Prostate gland (tissue), 2 donors: Measurements from ENCODE around the gene ZBTB45. TPM values are rescaled to one million over a fixed set of nuclear protein-coding genes. Genes with fewer than 3 reads are reported as not detected.

Experiments used
- DNase-seq: peaks from one replicate; pipeline ENCODE4 v3.0.0-alpha.2; 2019; ENCODE audit warnings: low spot score
- H3K27ac ChIP-seq, 2 donors: fragments of 200-600 bp; sonication (generic); 2 replicates each; pipeline ENCODE4 v1.5.1; 2017 to 2019
- H3K27me3 ChIP-seq: fragments of 200-600 bp; sonication (generic); replicated peaks from 2 replicates; pipeline ENCODE4 v1.5.1; 2019; ENCODE audit not compliant: insufficient read depth
- H3K36me3 ChIP-seq, 2 donors: fragments of 200-600 bp; sonication (generic); 1 replicate in 1 of 2; 2 replicates in 1 of 2; pipeline versions ENCODE4 v1.5.1 to v1.8.1; 2017 to 2019
- H3K4me1 ChIP-seq: fragments of 200-600 bp; sonication (generic); replicated peaks from 2 replicates; pipeline ENCODE4 v1.5.1; 2019
- H3K4me3 ChIP-seq, 2 donors: fragments of 200-600 bp; sonication (generic); 2 replicates each; pipeline ENCODE4 v1.5.1; 2017 to 2019
- H3K9me3 ChIP-seq: fragments of 200-600 bp; sonication (generic); 2 replicates; pipeline ENCODE4 v1.5.1; 2017
- CTCF ChIP-seq, 4 experiments: fragments of 200-600 bp in 2 of 4; fragments of 450-650 bp in 2 of 4; sonication (generic) in 2 of 4; IDR thresholded peaks; 1 replicate in 3 of 4; 2 replicates in 1 of 4; pipeline ENCODE4 v1.5.1; 2016 to 2019; ENCODE audit warnings: antibody characterized with exemption in 4 of 4, mild to moderate bottlenecking in 2 of 4, moderate library complexity in 2 of 4
- POLR2A ChIP-seq: fragments of 450-650 bp; IDR thresholded peaks from one replicate; pipeline ENCODE4 v1.6.1; 2016; ENCODE audit warnings: antibody characterized with exemption, mild to moderate bottlenecking
- POLR2AphosphoS5 ChIP-seq: sonication (generic); formaldehyde crosslinking; IDR thresholded peaks from one replicate; pipeline ENCODE4 v1.6.1; 2017; ENCODE audit warnings: antibody characterized with exemption
- WGBS: methylation state at CpG from one replicate; pipeline ENCODE4 v1.1.5; 2018; 5-methylcytosine and 5-hydroxymethylcytosine counted together
- intact Hi-C: fragments of 100-400 bp; cut with DNase I; formaldehyde crosslinking; loops from one replicate; pipeline ENCODE4 v1.14.2; 2022
- microRNA-seq: library from miRNA; unstranded; fragments of <30 nt; microRNA quantifications from one replicate; pipeline ENCODE4, GENCODE V29; 2016
- small RNA-seq, 2 donors: library from RNA; depleted of rRNA; stranded (forward); fragments of <200 nt; gene quantifications; one replicate each; pipeline ENCODE3, GENCODE V24; 2016
- total RNA-seq, 2 donors: library from RNA; depleted of rRNA; stranded (reverse); fragments of >200 nt; gene quantifications; one replicate each; pipeline ENCODE4 v1.1.0, GENCODE V29; 2016

The ZBTB45 gene
- total RNA-seq, 2 donors from 2014 or later = 22.0 to 24.0 TPM

GRCh38 chr19:58466760-58467589 lies 52.6 kb downstream of the ZBTB45 start, which contains the start of gene ZNF324:
Gene ZNF324, plus strand, starts transcription at chr19:58467080. Its CDS starts 2,106 bp downstream, at chr19:58469186.
- Histone ChIP-seq H3K36me3 (peaks cover 5 to 10% of the 10 kb centered on the region in 2 donors), H3K27ac (peak within 1 kb of the TSS; percentile 68 to 72), H3K9me3 (no peaks in the 10 kb centered on the region), H3K4me3 (peak within 1 kb of the TSS; percentile 71 to 96), H3K27me3 (no peaks in the 10 kb centered on the region), H3K4me1 (peaks cover 6% of the 10 kb centered on the region)
- intact Hi-C loops = no loop called here
- TF ChIP-seq POLR2A = no peak
- TF ChIP-seq POLR2AphosphoS5 = peak; percentile 99
- TF ChIP-seq CTCF (IDR thresholded peaks at IDR 0.05) = peak in 3 of 4 experiments; percentile 10 to 35 (median 27)
- 0% methylated on average over 85 of the region's 92 CpGs for WGBS
- peak; percentile 99 for DNase-seq

GRCh38 chr19:58466089-58466759 lies 53.4 kb downstream of the ZBTB45 start:
- H3K4me1 ChIP-seq = peaks cover 6% of the 10 kb centered on the region
- H3K27ac ChIP-seq = peak overlapping the region; percentile 19 to 68
- 32% methylated on average over 20 of the region's 20 CpGs for WGBS
- DNase-seq = no peak
- no peaks in the 10 kb centered on the region for H3K27me3 ChIP-seq
- TF ChIP-seq CTCF (IDR thresholded peaks at IDR 0.05) (no peak), POLR2AphosphoS5 (no peak), POLR2A (no peak)
- H3K9me3 ChIP-seq = no peaks in the 10 kb centered on the region
- peak overlapping the region; percentile 71 to 96 for H3K4me3 ChIP-seq
- intact Hi-C loops = no loop called here
- peaks cover 5 to 10% of the 10 kb centered on the region in 2 donors for H3K36me3 ChIP-seq

Small RNA genes within 50 kb of the gene (microRNA-seq; reads per million reads assigned to microRNA genes)
- gene MIR6807 = 0.59 reads per million

Small RNA genes within 50 kb of the gene (small RNA-seq; reads per million reads assigned to genes)
- gene MIR6807 = 0 reads per million in 2 donors
- 0 reads per million in 2 donors for gene RN7SL525P
- 0 reads per million in 2 donors for gene RN7SL693P
- 0 reads per million in 2 donors for gene RNU6-1337P

Other genes starting within 250 kb of the ZBTB45 start
- gene ZNF8, start 240.9 kb downstream of the ZBTB45 start, total RNA-seq = 1 to 10 TPM; 6.1 to 9.3 TPM
- 10 to 100 TPM; 40.1 to 54.5 TPM for gene ERVK3-1, start 214.4 kb downstream of the ZBTB45 start, total RNA-seq
- gene ZSCAN22, start 192.8 kb downstream of the ZBTB45 start, total RNA-seq = 1 to 10 TPM; 2.7 to 4.1 TPM
- gene A1BG, start 166.3 kb downstream of the ZBTB45 start, total RNA-seq = 10 to 100 TPM in 1 of 2 donors, 1 to 10 TPM in 1; 5.6 to 25.6 TPM
- 10 to 100 TPM in 1 of 2 donors, 1 to 10 TPM in 1; 6.6 to 11.0 TPM for gene ZNF497, start 157.1 kb downstream of the ZBTB45 start, total RNA-seq
- 10 to 100 TPM; 12.2 to 15.7 TPM for gene ZNF837, start 138.8 kb downstream of the ZBTB45 start, total RNA-seq
- 1,000 to 10,000 TPM; 1,184 to 2,289 TPM for gene RPS5, start 132.5 kb downstream of the ZBTB45 start, total RNA-seq
- gene RNF225, start 124.2 kb downstream of the ZBTB45 start, total RNA-seq = 1 to 10 TPM in 1 of 2 donors, under 1 TPM in 1; 0.62 to 7.0 TPM
- 10 to 100 TPM; 10.8 to 19.4 TPM for gene ZNF584, start 111.2 kb downstream of the ZBTB45 start, total RNA-seq
- gene ZNF132, start 79.7 kb downstream of the ZBTB45 start, total RNA-seq = 10 to 100 TPM in 1 of 2 donors, 1 to 10 TPM in 1; 8.1 to 12.2 TPM
- 10 to 100 TPM; 10.8 to 16.4 TPM for gene ZNF324B, start 68.2 kb downstream of the ZBTB45 start, total RNA-seq
- gene ZNF324, start 52.7 kb downstream of the ZBTB45 start, total RNA-seq = 10 to 100 TPM; 22.9 to 27.1 TPM
- gene ZNF446, start 43.5 kb downstream of the ZBTB45 start, total RNA-seq = 10 to 100 TPM; 37.8 to 38.0 TPM
- gene SLC27A5, start 7.8 kb downstream of the ZBTB45 start, total RNA-seq = 10 to 100 TPM in 1 of 2 donors, 1 to 10 TPM in 1; 6.6 to 20.7 TPM
- 100 to 1,000 TPM; 237 to 374 TPM for gene TRIM28, start 24.3 kb upstream of the ZBTB45 start, total RNA-seq
- 100 to 1,000 TPM; 102 to 126 TPM for gene CHMP2A, start 35.3 kb upstream of the ZBTB45 start, total RNA-seq
- 10 to 100 TPM; 27.7 to 44.2 TPM for gene UBE2M, start 38.8 kb upstream of the ZBTB45 start, total RNA-seq
- gene MZF1, start 53.5 kb upstream of the ZBTB45 start, total RNA-seq = 10 to 100 TPM; 47.5 to 67.3 TPM